Thoracic aorta (tissue), 2 donors: Measurements from ENCODE around the gene SCAMP4. TPM values are rescaled to one million over a fixed set of nuclear protein-coding genes. Genes with fewer than 3 reads are reported as not detected.

Experiments used
- ATAC-seq: fragments of 150-250 bp; one replicate; pipeline ENCODE4 v1.8.0; 2017; ENCODE audit warnings: low read depth; ENCODE audit not compliant: insufficient number of reproducible peaks, low FRiP score
- DNase-seq: peaks from one replicate; pipeline ENCODE4 v3.0.0-alpha.2; 2020; ENCODE audit warnings: low spot score
- H3K27ac ChIP-seq, 2 donors: fragments of 200-600 bp; sonication (generic); 1 replicate in 1 of 2; 2 replicates in 1 of 2; pipeline ENCODE4 v1.5.1; 2016; ENCODE audit warnings: mild to moderate bottlenecking in 2 of 2, moderate library complexity in 2 of 2
- H3K27me3 ChIP-seq: fragments of 200-600 bp; sonication (generic); replicated peaks from 2 replicates; pipeline ENCODE4 v1.6.0; 2016; ENCODE audit warnings: mild to moderate bottlenecking; ENCODE audit not compliant: insufficient read depth
- H3K36me3 ChIP-seq: fragments of 200-600 bp; sonication (generic); one replicate; pipeline ENCODE4 v1.5.1; 2016
- H3K4me1 ChIP-seq, 2 donors: fragments of 200-600 bp; sonication (generic); 1 replicate in 1 of 2; 2 replicates in 1 of 2; pipeline versions ENCODE4 v1.5.1 to v1.6.0; 2016; ENCODE audit warnings: low read depth in 2 of 2, mild to moderate bottlenecking in 1 of 2; ENCODE audit not compliant: control insufficient read depth in 1 of 2
- H3K4me3 ChIP-seq: fragments of 200-600 bp; sonication (generic); 2 replicates; pipeline ENCODE4 v1.5.1; 2016; ENCODE audit warnings: mild to moderate bottlenecking
- H3K9me3 ChIP-seq: fragments of 200-600 bp; sonication (generic); 2 replicates; pipeline ENCODE4 v1.5.1; 2016
- CTCF ChIP-seq: fragments of 200-600 bp; sonication (generic); IDR thresholded peaks from one replicate; pipeline ENCODE4 v1.5.1; 2019; ENCODE audit warnings: antibody characterized with exemption
- total RNA-seq, 2 donors: library from RNA; depleted of rRNA; stranded (reverse); fragments of >200 nt; gene quantifications; one replicate each; pipeline versions ENCODE4 v1.1.0 to v1.2.3, GENCODE V29; 2016

Gene SCAMP4
- total RNA-seq, 2 donors from 2014 or later = 44.1 to 73.7 TPM

GRCh38 chr19:1921326-1921725, 16.1 kb downstream of the SCAMP4 start:
- DNase-seq (no peak), ATAC-seq (no peak)
- Histone ChIP-seq H3K36me3 (peaks cover 42% of the 10 kb centered on the region), H3K27me3 (no peaks in the 10 kb centered on the region), H3K27ac (no peak overlapping the region), H3K4me3 (no peak overlapping the region), H3K4me1 (no peaks in the 10 kb centered on the region), H3K9me3 (no peaks in the 10 kb centered on the region)
- TF ChIP-seq CTCF = no peak

- Histone ChIP-seq H3K4me1 (no peaks in the 10 kb centered on the region), H3K4me3 (no peak overlapping the region), H3K27ac (no peak overlapping the region), H3K27me3 (no peaks in the 10 kb centered on the region), H3K36me3 (peaks cover 42% of the 10 kb centered on the region), H3K9me3 (no peaks in the 10 kb centered on the region)
- ATAC-seq (no peak), DNase-seq (no peak)
- TF ChIP-seq CTCF = no peak
Observed at GRCh38 chr19:1921825-1922224, 16.6 kb downstream of the SCAMP4 start.

- H3K27me3 ChIP-seq = no peaks in the 10 kb centered on the region
- no peaks in the 10 kb centered on the region for H3K9me3 ChIP-seq
- no peaks in the 10 kb centered on the region for H3K4me1 ChIP-seq
- no peak for ATAC-seq
- H3K36me3 ChIP-seq = peaks cover 42% of the 10 kb centered on the region
- no peak for TF ChIP-seq CTCF
- H3K27ac ChIP-seq = no peak overlapping the region
- H3K4me3 ChIP-seq = no peak overlapping the region
- no peak for DNase-seq
Observed at GRCh38 chr19:1922803-1923202, 17.6 kb downstream of the SCAMP4 start.

GRCh38 chr19:1923319-1923718, 18.1 kb downstream of the SCAMP4 start:
- peaks cover 38% of the 10 kb centered on the region for H3K36me3 ChIP-seq
- H3K27me3 ChIP-seq = no peaks in the 10 kb centered on the region
- H3K4me1 ChIP-seq = no peaks in the 10 kb centered on the region
- no peak for TF ChIP-seq CTCF
- no peaks in the 10 kb centered on the region for H3K9me3 ChIP-seq
- H3K4me3 ChIP-seq = no peak overlapping the region
- H3K27ac ChIP-seq = no peak overlapping the region
- DNase-seq (no peak), ATAC-seq (no peak)

GRCh38 chr19:1924320-1924961, 19.2 kb downstream of the SCAMP4 start:
- Histone ChIP-seq H3K36me3 (peaks cover 30% of the 10 kb centered on the region), H3K9me3 (no peaks in the 10 kb centered on the region), H3K4me3 (no peak overlapping the region), H3K27me3 (no peaks in the 10 kb centered on the region), H3K4me1 (no peaks in the 10 kb centered on the region), H3K27ac (no peak overlapping the region)
- ATAC-seq (no peak), DNase-seq (no peak)
- no peak for TF ChIP-seq CTCF
